OCI-LY1 (cell line): ENCODE measurements around the gene IGFBP5.

Experiments
- H2AFZ ChIP-seq: fragments of 200-600 bp; sonication (generic), shearing (Covaris generic); 2 replicates; pipeline ENCODE4 v1.6.0; 2014; ENCODE audit warnings: antibody characterized with exemption, mild to moderate bottlenecking, low read length
- H3F3A ChIP-seq: fragments of 200-600 bp; sonication (generic), shearing (Covaris generic); 2 replicates; pipeline ENCODE4 v1.6.0; 2014; ENCODE audit warnings: mild to moderate bottlenecking, antibody characterized with exemption, low read length, moderate library complexity; ENCODE audit not compliant: insufficient read depth
- H3K27ac ChIP-seq: fragments of 200-600 bp; sonication (generic); 2 replicates; pipeline ENCODE4 v1.5.1; 2014; ENCODE audit warnings: low read length, mixed run types, mild to moderate bottlenecking, low read depth; ENCODE audit not compliant: poor library complexity, severe bottlenecking
- H3K27me3 ChIP-seq: fragments of 200-600 bp; sonication (generic); 2 replicates; pipeline ENCODE4 v1.6.0; 2014; ENCODE audit warnings: antibody characterized with exemption, mild to moderate bottlenecking, low read length, moderate library complexity; ENCODE audit not compliant: insufficient read depth
- H3K36me3 ChIP-seq: fragments of 200-600 bp; sonication (generic); 2 replicates; pipeline ENCODE4 v1.6.1; 2014; ENCODE audit warnings: mild to moderate bottlenecking, antibody characterized with exemption, low read length, moderate library complexity, mixed read lengths; ENCODE audit not compliant: insufficient read depth
- H3K4me1 ChIP-seq: fragments of 200-600 bp; sonication (generic); 2 replicates; pipeline ENCODE4 v1.5.1; 2014; ENCODE audit warnings: mild to moderate bottlenecking, low read length, moderate library complexity; ENCODE audit not compliant: insufficient read depth, severe bottlenecking
- H3K4me2 ChIP-seq: fragments of 200-600 bp; sonication (generic), shearing (Covaris generic); 2 replicates; pipeline ENCODE4 v1.6.1; 2014; ENCODE audit warnings: low read length
- H3K4me3 ChIP-seq: fragments of 200-600 bp; sonication (generic); 2 replicates; pipeline ENCODE4 v1.5.1; 2014; ENCODE audit warnings: low read length, low read depth, mild to moderate bottlenecking, mixed read lengths; ENCODE audit not compliant: poor library complexity, severe bottlenecking
- H3K79me2 ChIP-seq: fragments of 200-600 bp; shearing (Covaris generic); 2 replicates; pipeline ENCODE4 v1.6.1; 2016; ENCODE audit warnings: mixed run types, low read length, mixed read lengths; ENCODE audit not compliant: insufficient read depth
- H3K9ac ChIP-seq: fragments of 200-600 bp; sonication (generic), shearing (Covaris generic); 2 replicates; pipeline ENCODE4 v1.6.1; 2014; ENCODE audit warnings: mild to moderate bottlenecking, low read length, mixed read lengths
- H3K9me2 ChIP-seq: fragments of 200-600 bp; sonication (generic), shearing (Covaris generic); 2 replicates; pipeline ENCODE4 v1.6.1; 2014; ENCODE audit warnings: low read depth, mild to moderate bottlenecking, low read length, mixed read lengths
- H3K9me3 ChIP-seq: fragments of 200-600 bp; shearing (Covaris generic); 2 replicates; pipeline ENCODE4 v1.6.1; 2014; ENCODE audit warnings: low read length, mixed read lengths
- H4K20me1 ChIP-seq: fragments of 200-600 bp; sonication (generic), shearing (Covaris generic); 2 replicates; pipeline ENCODE4 v1.6.0; 2016; ENCODE audit warnings: mild to moderate bottlenecking, low read length; ENCODE audit not compliant: insufficient read depth
- EZH2 ChIP-seq: fragments of 200-600 bp; sonication (generic), shearing (Covaris generic); IDR thresholded peaks from 2 replicates; pipeline ENCODE4 v1.8.0; 2017; ENCODE audit warnings: borderline replicate concordance, mixed run types, mild to moderate bottlenecking, antibody characterized with exemption, low read length, moderate library complexity, mixed read lengths
- TF ChIP-seq, protein P1 (sequence below): fragments of 200-600 bp; sonication (generic), shearing (Covaris generic); IDR thresholded peaks from 2 replicates; pipeline ENCODE4 v1.5.1; 2017; ENCODE audit warnings: mild to moderate bottlenecking, antibody characterized with exemption, low read length, moderate library complexity, mixed read lengths

Gene IGFBP5

GRCh38 chr2:216690853-216691741 lies 4.3 kb downstream of the IGFBP5 start:
- Histone ChIP-seq H3K9ac (no peak overlapping the region), H3K36me3 (no peaks in the 10 kb centered on the region), H3K9me3 (no peaks in the 10 kb centered on the region), H2AFZ (no peak overlapping the region), H3K27ac (no peak overlapping the region), H3K27me3 (no peaks in the 10 kb centered on the region), H4K20me1 (no peaks in the 10 kb centered on the region), H3K4me2 (no peak overlapping the region), H3K79me2 (no peaks in the 10 kb centered on the region), H3K4me3 (no peak overlapping the region), H3K4me1 (no peaks in the 10 kb centered on the region), H3K9me2 (no peaks in the 10 kb centered on the region), H3F3A (no peaks in the 10 kb centered on the region)
- TF ChIP-seq EZH2 = no peak
- TF ChIP-seq, protein P1, sequence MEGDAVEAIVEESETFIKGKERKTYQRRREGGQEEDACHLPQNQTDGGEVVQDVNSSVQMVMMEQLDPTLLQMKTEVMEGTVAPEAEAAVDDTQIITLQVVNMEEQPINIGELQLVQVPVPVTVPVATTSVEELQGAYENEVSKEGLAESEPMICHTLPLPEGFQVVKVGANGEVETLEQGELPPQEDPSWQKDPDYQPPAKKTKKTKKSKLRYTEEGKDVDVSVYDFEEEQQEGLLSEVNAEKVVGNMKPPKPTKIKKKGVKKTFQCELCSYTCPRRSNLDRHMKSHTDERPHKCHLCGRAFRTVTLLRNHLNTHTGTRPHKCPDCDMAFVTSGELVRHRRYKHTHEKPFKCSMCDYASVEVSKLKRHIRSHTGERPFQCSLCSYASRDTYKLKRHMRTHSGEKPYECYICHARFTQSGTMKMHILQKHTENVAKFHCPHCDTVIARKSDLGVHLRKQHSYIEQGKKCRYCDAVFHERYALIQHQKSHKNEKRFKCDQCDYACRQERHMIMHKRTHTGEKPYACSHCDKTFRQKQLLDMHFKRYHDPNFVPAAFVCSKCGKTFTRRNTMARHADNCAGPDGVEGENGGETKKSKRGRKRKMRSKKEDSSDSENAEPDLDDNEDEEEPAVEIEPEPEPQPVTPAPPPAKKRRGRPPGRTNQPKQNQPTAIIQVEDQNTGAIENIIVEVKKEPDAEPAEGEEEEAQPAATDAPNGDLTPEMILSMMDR = no peak

DNA sequence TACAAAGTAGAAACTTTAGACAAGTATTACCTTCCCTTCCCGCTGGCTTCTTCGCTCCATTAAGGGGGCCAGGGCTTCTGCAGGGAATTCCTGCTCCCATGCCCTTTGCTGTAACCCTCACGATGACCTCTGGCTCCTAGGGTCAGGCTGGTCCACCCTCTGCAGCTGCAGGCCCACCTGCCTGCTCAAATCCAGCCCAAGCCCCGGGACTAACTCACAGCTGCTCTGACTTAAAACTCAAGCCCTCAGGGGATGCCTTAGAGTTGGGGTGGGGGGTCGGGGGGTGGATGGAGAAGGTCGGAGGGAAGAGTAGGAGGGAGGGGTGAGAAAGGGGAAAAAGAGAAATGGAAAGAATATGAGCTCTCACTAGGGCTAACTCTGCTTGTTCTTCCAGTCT lies 4.9 kb downstream of the IGFBP5 start:
- no peak overlapping the region for H2AFZ ChIP-seq
- no peak overlapping the region for H3K4me3 ChIP-seq
- no peaks in the 10 kb centered on the region for H3K9me3 ChIP-seq
- H3K4me1 ChIP-seq = no peaks in the 10 kb centered on the region
- no peak overlapping the region for H3K27ac ChIP-seq
- no peaks in the 10 kb centered on the region for H3K36me3 ChIP-seq
- no peak overlapping the region for H3K4me2 ChIP-seq
- H3K9me2 ChIP-seq = no peaks in the 10 kb centered on the region
- no peaks in the 10 kb centered on the region for H3F3A ChIP-seq
- no peaks in the 10 kb centered on the region for H4K20me1 ChIP-seq
- no peak overlapping the region for H3K9ac ChIP-seq
- no peaks in the 10 kb centered on the region for H3K27me3 ChIP-seq
- TF ChIP-seq, protein P1 = no peak
- TF ChIP-seq EZH2 = no peak
- no peaks in the 10 kb centered on the region for H3K79me2 ChIP-seq

DNA sequence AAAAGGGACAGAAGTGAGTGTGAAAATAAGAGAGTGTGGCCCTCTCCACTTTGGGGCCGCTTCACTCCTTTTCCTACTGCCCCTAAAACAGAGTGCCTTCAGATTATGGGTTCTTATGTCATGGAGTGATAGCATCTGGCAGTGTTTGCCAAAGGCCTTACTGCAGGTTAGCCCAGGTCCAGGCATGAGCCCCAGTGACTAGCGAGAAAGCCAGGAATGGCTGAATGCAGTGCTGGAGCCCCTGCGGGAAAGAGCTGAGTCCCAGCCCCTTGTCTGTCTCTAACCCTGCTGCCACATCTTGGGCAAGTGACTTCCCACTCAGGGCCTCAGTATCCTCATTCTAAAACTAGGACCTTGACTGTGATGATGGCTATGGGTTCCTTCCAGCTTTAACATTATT lies 6.0 kb downstream of the IGFBP5 start:
- no peaks in the 10 kb centered on the region for H3F3A ChIP-seq
- H3K4me3 ChIP-seq = no peak overlapping the region

More for the DNA sequence above, 6.0 kb downstream of the IGFBP5 start:
- Histone ChIP-seq H3K27ac (no peak overlapping the region), H3K4me1 (no peaks in the 10 kb centered on the region), H2AFZ (no peak overlapping the region), H4K20me1 (no peaks in the 10 kb centered on the region), H3K4me2 (no peak overlapping the region), H3K9ac (no peak overlapping the region), H3K79me2 (no peaks in the 10 kb centered on the region), H3K9me2 (no peaks in the 10 kb centered on the region), H3K27me3 (no peaks in the 10 kb centered on the region), H3K36me3 (no peaks in the 10 kb centered on the region), H3K9me3 (no peaks in the 10 kb centered on the region)
- no peak for TF ChIP-seq EZH2
- TF ChIP-seq, protein P1 = no peak
